A549 (cell line): Measurements from ENCODE around the gene MKNK1. TPM values are rescaled to one million over a fixed set of nuclear protein-coding genes. Genes with fewer than 3 reads are reported as not detected.

ENCODE experiments used
- ATAC-seq, 2 experiments: fragments of 200-7000 bp in 1 of 2; fragments of >200 bp in 1 of 2; cut with Nextera tagmentation in 1 of 2; cut with Tn5 transposase in 1 of 2; 3 replicates each; pipeline versions ENCODE4 v1.8.0 to v1.9.1; 2018 to 2020; ENCODE audit warnings: mild to moderate bottlenecking in 1 of 2, moderate library complexity in 1 of 2
- CTCF ChIA-PET: fragments of 300-600 bp; sonication (Branson Sonifier 250); formaldehyde crosslinking; extraction: SDS; loops from one replicate; lab custom pipeline; 2021; ENCODE audit warnings: antibody characterized with exemption, inconsistent platforms; lab: Yijun Ruan, JAX
- POLR2A ChIA-PET: fragments of 350-600 bp; formaldehyde crosslinking; extraction: SDS; loops from one replicate; lab custom pipeline; 2021; ENCODE audit warnings: antibody characterized with exemption, inconsistent platforms; lab: Yijun Ruan, JAX
- DNase-seq, 2 experiments: peaks; one replicate each; pipeline versions ENCODE4 v3.0.0 to v3.0.0-alpha.2; 2011 to 2016; ENCODE audit warnings: low read depth in 1 of 2, low spot score in 1 of 2
- FAIRE-seq: peaks from 2 replicates; lab custom pipeline; 2011; peaks lifted over from hg19 to GRCh38; lab: Jason Lieb, UNC
- H3K27ac ChIP-seq, 2 experiments: fragments of >200 bp; sonication (Bioruptor Twin); formaldehyde crosslinking; 3 replicates each; pipeline ENCODE4 v1.5.1; 2016 to 2017
- H3K4me1 ChIP-seq: fragments of >200 bp; sonication (Bioruptor Twin); formaldehyde crosslinking; 3 replicates; pipeline ENCODE4 v1.6.1; 2016
- H3K4me2 ChIP-seq: fragments of >200 bp; sonication (Bioruptor Twin); formaldehyde crosslinking; 3 replicates; pipeline ENCODE4 v1.6.1; 2016
- H3K4me3 ChIP-seq: fragments of >200 bp; sonication (Bioruptor Twin); formaldehyde crosslinking; 3 replicates; pipeline ENCODE4 v1.5.1; 2016
- H3K9me3 ChIP-seq: fragments of >200 bp; sonication (Bioruptor Twin); formaldehyde crosslinking; 3 replicates; pipeline ENCODE4 v1.6.1; 2016
- BCL3 ChIP-seq: fragments of >200 bp; sonication (Bioruptor Twin); formaldehyde crosslinking; IDR thresholded peaks from 3 replicates; pipeline ENCODE4 v1.6.1; 2016
- BHLHE40 ChIP-seq: IDR thresholded peaks from 2 replicates; pipeline ENCODE4 v1.6.1; 2012; ENCODE audit warnings: low read depth, low read length, inconsistent platforms
- EHMT2 ChIP-seq: fragments of 200-600 bp; sonication (generic); IDR thresholded peaks from 2 replicates; pipeline ENCODE4 v1.6.1; 2016; ENCODE audit warnings: antibody characterized with exemption, low read depth, mild to moderate bottlenecking, moderate library complexity
- ELK1 ChIP-seq: fragments of 150-350 bp; IDR thresholded peaks from 2 replicates; pipeline ENCODE4 v1.6.1; 2014; ENCODE audit warnings: low read depth, mild to moderate bottlenecking, low read length
- EP300 ChIP-seq, 2 experiments: fragments of >200 bp; sonication (Bioruptor Twin); formaldehyde crosslinking; IDR thresholded peaks; 2 replicates in 1 of 2; 3 replicates in 1 of 2; pipeline ENCODE4 v1.6.1; 2016 to 2017
- HDAC2 ChIP-seq: fragments of 200-600 bp; sonication (generic); IDR thresholded peaks from 2 replicates; pipeline ENCODE4 v1.6.1; 2016
- HOXA7 ChIP-seq: fragments of 250-450 bp; sonication (Bioruptor Pico); IDR thresholded peaks from 2 replicates; pipeline ENCODE4 v1.5.0; 2020; ENCODE audit warnings: mild to moderate bottlenecking, moderate library complexity
- HOXB5 ChIP-seq: fragments of 250-450 bp; sonication (Bioruptor Pico); IDR thresholded peaks from 2 replicates; pipeline ENCODE4 v1.5.0; 2020; ENCODE audit warnings: mild to moderate bottlenecking, moderate library complexity
- MYC ChIP-seq: IDR thresholded peaks from 2 replicates; pipeline ENCODE4 v1.6.1; 2012; ENCODE audit warnings: mild to moderate bottlenecking, inconsistent platforms, low read length, improper control_type of control experiment, borderline replicate concordance
- NPAS2 ChIP-seq: fragments of 250-450 bp; sonication (Bioruptor Pico); IDR thresholded peaks from 2 replicates; pipeline ENCODE4 v1.8.0; 2022; ENCODE audit warnings: mild to moderate bottlenecking, moderate library complexity, borderline replicate concordance
- NR3C1 ChIP-seq: fragments of >200 bp; sonication (Bioruptor Twin); formaldehyde crosslinking; IDR thresholded peaks from 3 replicates; pipeline ENCODE4 v1.6.1; 2017
- POLR2AphosphoS2 ChIP-seq: conservative IDR thresholded peaks from 2 replicates; pipeline ENCODE4 v1.6.1; 2012; ENCODE audit warnings: low read length, improper control_type of control experiment, inconsistent platforms
- RAD21 ChIP-seq, 2 experiments: fragments of >200 bp in 1 of 2; sonication (Bioruptor Twin) in 1 of 2; formaldehyde crosslinking in 1 of 2; IDR thresholded peaks in 1 of 2; conservative IDR thresholded peaks in 1 of 2; 2 replicates in 1 of 2; 3 replicates in 1 of 2; pipeline ENCODE4 v1.6.1; 2012 to 2018; ENCODE audit warnings: inconsistent platforms in 1 of 2
- SREBF2 ChIP-seq: fragments of 450-650 bp; IDR thresholded peaks from 2 replicates; pipeline ENCODE4 v1.6.1; 2014; ENCODE audit warnings: mild to moderate bottlenecking, moderate library complexity
- WGBS: methylation state at CpG from one replicate; pipeline ENCODE4 v1.1.6; 2017; ENCODE audit errors: missing lambda C conversion rate; 5-methylcytosine and 5-hydroxymethylcytosine counted together
- polyA plus RNA-seq, 4 experiments: library from polyadenylated mRNA; depleted of rRNA in 3 of 4; stranded (reverse); fragments of >200 nt; fragmentation: RNase III in 1 of 4; extraction: RNeasy Plus Mini Kit Qiagen cat#74134 plus additional on column Dnase treatment in 1 of 4; gene quantifications; 2 replicates in 3 of 4; 3 replicates in 1 of 4; pipeline ENCODE4 v1.2.3, GENCODE V29; 2011 to 2017

MKNK1 gene
- polyA plus RNA-seq, 2 of the 4 experiments (the other 2 are of a cell fraction), result 20.8 to 28.4 TPM

- Histone ChIP-seq H3K4me2 (no peak overlapping the region), H3K9me3 (no peaks in the 10 kb centered on the region), H3K4me3 (no peak overlapping the region), H3K4me1 (peaks cover 39% of the 10 kb centered on the region), H3K27ac (no peak overlapping the region)
- CTCF ChIA-PET, result no interaction called here
- no peak for TF ChIP-seq EP300 (IDR thresholded peaks at IDR 0.05)
- TF ChIP-seq SREBF2, result no peak
- no peak for TF ChIP-seq HOXB5 (CRISPR knock-in tag)
- FAIRE-seq (no peak), ATAC-seq (no peak), DNase-seq (no peak)
- POLR2A ChIA-PET, result interaction anchor here (1.7 kb wide), 1 partner anchor 10 kb away, joined by 7 read pairs; the partner anchor contains the start of gene MKNK1
- 74% methylated on average over 2 of the region's 2 CpGs for WGBS
Observed at GRCh38 chr1:46614604-46614984, 10.5 kb upstream of the MKNK1 start.

GRCh38 chr1:46613661-46614603, 9.9 kb upstream of the MKNK1 start:
- CTCF ChIA-PET, result interaction anchor here (1.3 to 2.1 kb wide), 3 partner anchors 10 to 44 kb away, joined by 3 to 7 read pairs (median 7); no protein-coding TSS in a partner anchor
- ATAC-seq (no peak), DNase-seq (peak in 1 of 2 experiments; percentile 14), FAIRE-seq (no peak)
- Histone ChIP-seq H3K4me1 (peaks cover 39% of the 10 kb centered on the region), H3K27ac (0 out of 6 replicates have a peak overlapping the region, but pooled peaks of 1 of the 2 experiments have one; percentile 24), H3K4me2 (0 out of 3 replicates have a peak overlapping the region, but pooled peaks have one; percentile 3), H3K9me3 (no peaks in the 10 kb centered on the region), H3K4me3 (no peak overlapping the region)
- TF ChIP-seq MYC, result no peak
- no peak for TF ChIP-seq NPAS2
- no peak for TF ChIP-seq RAD21 (conservative IDR thresholded peaks at IDR 0.05 in 1 of 2, IDR thresholded peaks at IDR 0.05 in 1 of 2)
- no peak for TF ChIP-seq EHMT2
- TF ChIP-seq ELK1, result no peak
- no peak for TF ChIP-seq HOXB5 (CRISPR knock-in tag)
- no peak for TF ChIP-seq HOXA7
- no peak for TF ChIP-seq HDAC2
- no peak for TF ChIP-seq NR3C1
- POLR2A ChIA-PET, result interaction anchor here (1.7 kb wide), 1 partner anchor 10 kb away, joined by 7 read pairs; the partner anchor contains the start of gene MKNK1
- WGBS, result 73% methylated on average over 10 of the region's 16 CpGs

- no peak overlapping the region for H3K4me3 ChIP-seq
- ChIA-PET CTCF (interaction anchor here (1.3 to 2.1 kb wide), 3 partner anchors 10 to 45 kb away, joined by 3 to 7 read pairs (median 7); no protein-coding TSS in a partner anchor), POLR2A (interaction anchor here (1.4 kb wide), 1 partner anchor 9 kb away, joined by 6 read pairs; the partner anchor contains the start of gene MKNK1)
- no peak for ATAC-seq
- H3K9me3 ChIP-seq, result no peaks in the 10 kb centered on the region
- H3K4me2 ChIP-seq, result no peak overlapping the region
- no peak for DNase-seq
- WGBS, result 96% methylated on average over 34 of the region's 38 CpGs
- H3K4me1 ChIP-seq, result peaks cover 39% of the 10 kb centered on the region
- no peak for FAIRE-seq
- H3K27ac ChIP-seq, result no peak overlapping the region
- no peak for TF ChIP-seq POLR2AphosphoS2
- no peak for TF ChIP-seq BHLHE40
- no peak for TF ChIP-seq BCL3
- TF ChIP-seq, all 56 proteins: peak for 0
Observed at GRCh38 chr1:46612937-46613660, 9.0 kb upstream of the MKNK1 start.
